Measurements from ENCODE around the gene PALLD. TPM values are rescaled to one million over a fixed set of nuclear protein-coding genes. Genes with fewer than 3 reads are reported as not detected.

PALLD gene
- total RNA-seq, 2 experiments from 2014 or later: 0.49 to 0.78 TPM

- Histone ChIP-seq H3K4me1 (ENCODE audit: insufficient read depth, low read length) (no peaks in the 10 kb centered on the region), H3K9me3 (ENCODE audit: control insufficient read depth in 1 of 2, insufficient read depth in 1 of 2, low read length in 2 of 2) (no peaks in the 10 kb centered on the region), H3K27me3 (ENCODE audit: control insufficient read depth in 1 of 2, insufficient read depth in 2 of 2, low read length in 2 of 2) (no peaks in the 10 kb centered on the region), H3K4me3 (ENCODE audit: low read length) (no peak overlapping the region), H3K27ac (ENCODE audit: low read depth in 1 of 2, low read length in 2 of 2) (no peak overlapping the region), H3K36me3 (ENCODE audit: insufficient read depth, low read length) (no peaks in the 10 kb centered on the region)
- intact Hi-C loops (cut with DNase I, micrococcal nuclease): no loop called here
- H3K27ac Mint-ChIP-seq: no peak overlapping the region
- no peaks in the 10 kb centered on the region for H3K36me3 Mint-ChIP-seq (ENCODE audit: low read depth)
- no peak overlapping the region for H3K4me3 Mint-ChIP-seq
- CTCF ChIA-PET: no interaction called here
- peaks cover 4% of the 10 kb centered on the region for H3K4me1 Mint-ChIP-seq (ENCODE audit: low read depth)
- H3K27me3 Mint-ChIP-seq: peaks cover 4% of the 10 kb centered on the region
- ATAC-seq (ENCODE audit: poor library complexity) (no peak), DNase-seq (no peak)
- TF ChIP-seq CTCF (IDR thresholded peaks at IDR 0.05): no peak
- peaks cover 2% of the 10 kb centered on the region for H3K9me3 Mint-ChIP-seq
- POLR2A ChIA-PET: no interaction called here
These were observed 262.5 kb downstream of the PALLD start for GRCh38 chr4:168759321-168759720.

GRCh38 chr4:168759959-168760527 lies 263.2 kb downstream of the PALLD start:
- TF ChIP-seq CTCF (IDR thresholded peaks at IDR 0.05): no peak
- Histone ChIP-seq H3K9me3 (ENCODE audit: control insufficient read depth in 1 of 2, insufficient read depth in 1 of 2, low read length in 2 of 2) (no peaks in the 10 kb centered on the region), H3K27me3 (ENCODE audit: control insufficient read depth in 1 of 2, insufficient read depth in 2 of 2, low read length in 2 of 2) (no peaks in the 10 kb centered on the region), H3K4me1 (ENCODE audit: insufficient read depth, low read length) (no peaks in the 10 kb centered on the region), H3K27ac (ENCODE audit: low read depth in 1 of 2, low read length in 2 of 2) (no peak overlapping the region), H3K36me3 (ENCODE audit: insufficient read depth, low read length) (no peaks in the 10 kb centered on the region), H3K4me3 (ENCODE audit: low read length) (no peak overlapping the region)
- Mint-ChIP-seq H3K27ac (no peak overlapping the region), H3K4me3 (no peak overlapping the region), H3K9me3 (peaks cover 2% of the 10 kb centered on the region), H3K27me3 (no peaks in the 10 kb centered on the region), H3K4me1 (ENCODE audit: low read depth) (peaks cover 4% of the 10 kb centered on the region), H3K36me3 (ENCODE audit: low read depth) (no peaks in the 10 kb centered on the region)
- intact Hi-C loops (cut with DNase I, micrococcal nuclease): no loop called here
- ATAC-seq (ENCODE audit: poor library complexity): no peak
- POLR2A ChIA-PET: no interaction called here
- CTCF ChIA-PET: no interaction called here
- peak in 2 of 14 experiments; percentile 33 to 36 for DNase-seq

- Mint-ChIP-seq H3K36me3 (ENCODE audit: low read depth) (no peaks in the 10 kb centered on the region), H3K4me3 (no peak overlapping the region), H3K9me3 (peaks cover 2% of the 10 kb centered on the region), H3K27ac (no peak overlapping the region), H3K4me1 (ENCODE audit: low read depth) (peaks cover 4% of the 10 kb centered on the region), H3K27me3 (no peaks in the 10 kb centered on the region)
- no peak for TF ChIP-seq CTCF (IDR thresholded peaks at IDR 0.05)
- Histone ChIP-seq H3K27ac (ENCODE audit: low read depth in 1 of 2, low read length in 2 of 2) (no peak overlapping the region), H3K9me3 (ENCODE audit: control insufficient read depth in 1 of 2, insufficient read depth in 1 of 2, low read length in 2 of 2) (no peaks in the 10 kb centered on the region), H3K4me1 (ENCODE audit: insufficient read depth, low read length) (no peaks in the 10 kb centered on the region), H3K36me3 (ENCODE audit: insufficient read depth, low read length) (no peaks in the 10 kb centered on the region), H3K4me3 (ENCODE audit: low read length) (no peak overlapping the region), H3K27me3 (ENCODE audit: control insufficient read depth in 1 of 2, insufficient read depth in 2 of 2, low read length in 2 of 2) (no peaks in the 10 kb centered on the region)
- ChIA-PET CTCF (interaction anchor here (0.6 kb wide), 1 partner anchor 819 kb away, joined by 3 read pairs; no protein-coding TSS in a partner anchor), POLR2A (no interaction called here)
- DNase-seq (no peak), ATAC-seq (ENCODE audit: poor library complexity) (no peak)
- intact Hi-C loops (cut with DNase I, micrococcal nuclease): no loop called here
These were observed 264.2 kb downstream of the PALLD start for GRCh38 chr4:168761066-168761465.
